ENCODE measurements around the gene PATJ.

PATJ gene

GRCh38 chr1:62093261-62093660 is 351.0 kb downstream of the PATJ start:
- Histone ChIP-seq H3K36me3 (ENCODE audit: control insufficient read depth in 2 of 2, insufficient read depth in 1 of 2, low read length in 2 of 2) (no peaks in the 10 kb centered on the region; a peak in 1 of 3 replicates), H3K4me1 (ENCODE audit: control insufficient read depth, insufficient read depth, low read length) (no peaks in the 10 kb centered on the region), H3K9me3 (ENCODE audit: control insufficient read depth, insufficient read depth, low read depth, low read length) (no peaks in the 10 kb centered on the region), H3K4me3 (ENCODE audit: low read depth, low read length) (no peak overlapping the region), H3K27ac (ENCODE audit: extremely low read depth, low read depth, low read length) (no peak overlapping the region)
- CTCF ChIA-PET: interaction anchor here (0.6 to 2.0 kb wide), 6 partner anchors 11 to 1946 kb away, joined by 3 to 16 read pairs (median 3); no protein-coding TSS in a partner anchor
- POLR2A ChIA-PET: no interaction called here
- no peak for TF ChIP-seq ZNF701 (tag by site-specific recombination; IDR thresholded peaks at IDR 0.05)
- no peak for TF ChIP-seq ZNF174 (tag by site-specific recombination; IDR thresholded peaks at IDR 0.05)
- no peak for TF ChIP-seq ZNF248 (tag by site-specific recombination; IDR thresholded peaks at IDR 0.05)
- no peak for TF ChIP-seq ZNF354C (tag by site-specific recombination; IDR thresholded peaks at IDR 0.05; ENCODE audit: borderline replicate concordance, low read depth)
- no peak for TF ChIP-seq MYNN (tag by site-specific recombination; IDR thresholded peaks at IDR 0.05; ENCODE audit: borderline replicate concordance)
- no peak for TF ChIP-seq ZNF169 (tag by site-specific recombination; IDR thresholded peaks at IDR 0.05)
- TF ChIP-seq ZNF138 (tag by site-specific recombination; IDR thresholded peaks at IDR 0.05; ENCODE audit: borderline replicate concordance): no peak
- TF ChIP-seq ZNF600 (tag by site-specific recombination; IDR thresholded peaks at IDR 0.05): no peak
- TF ChIP-seq ZNF449 (tag by site-specific recombination; IDR thresholded peaks at IDR 0.05): no peak
- TF ChIP-seq, protein P1, sequence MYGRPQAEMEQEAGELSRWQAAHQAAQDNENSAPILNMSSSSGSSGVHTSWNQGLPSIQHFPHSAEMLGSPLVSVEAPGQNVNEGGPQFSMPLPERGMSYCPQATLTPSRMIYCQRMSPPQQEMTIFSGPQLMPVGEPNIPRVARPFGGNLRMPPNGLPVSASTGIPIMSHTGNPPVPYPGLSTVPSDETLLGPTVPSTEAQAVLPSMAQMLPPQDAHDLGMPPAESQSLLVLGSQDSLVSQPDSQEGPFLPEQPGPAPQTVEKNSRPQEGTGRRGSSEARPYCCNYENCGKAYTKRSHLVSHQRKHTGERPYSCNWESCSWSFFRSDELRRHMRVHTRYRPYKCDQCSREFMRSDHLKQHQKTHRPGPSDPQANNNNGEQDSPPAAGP (tag by site-specific recombination; IDR thresholded peaks at IDR 0.05): no peak
- TF ChIP-seq ZNF488 (tag by site-specific recombination; IDR thresholded peaks at IDR 0.05): no peak
- TF ChIP-seq ZNF623 (tag by site-specific recombination; IDR thresholded peaks at IDR 0.05): no peak
- TF ChIP-seq ZNF26 (tag by site-specific recombination; IDR thresholded peaks at IDR 0.05): no peak
- no peak for TF ChIP-seq ZBTB8A (tag by site-specific recombination; IDR thresholded peaks at IDR 0.05)
- TF ChIP-seq ZNF184 (tag by site-specific recombination; IDR thresholded peaks at IDR 0.05): no peak
- no peak for TF ChIP-seq OSR2 (tag by site-specific recombination; IDR thresholded peaks at IDR 0.05)
- no peak for TF ChIP-seq EGR2 (tag by site-specific recombination; IDR thresholded peaks at IDR 0.05; ENCODE audit: low read depth)
- TF ChIP-seq ZNF223 (tag by site-specific recombination; IDR thresholded peaks at IDR 0.05): no peak
- TF ChIP-seq ZNF777 (tag by site-specific recombination; IDR thresholded peaks at IDR 0.05; ENCODE audit: borderline replicate concordance): no peak

- H3K36me3 ChIP-seq (ENCODE audit: control insufficient read depth in 2 of 2, insufficient read depth in 1 of 2, low read length in 2 of 2): no peaks in the 10 kb centered on the region; a peak in 1 of 3 replicates
- H3K27ac ChIP-seq (ENCODE audit: extremely low read depth, low read depth, low read length): no peak overlapping the region
- ChIA-PET POLR2A (no interaction called here), CTCF (interaction anchor here (0.6 to 2.9 kb wide), 5 partner anchors 10 to 534 kb away, joined by 3 to 23 read pairs (median 3); no protein-coding TSS in a partner anchor)
- H3K4me3 ChIP-seq (ENCODE audit: low read depth, low read length): no peak overlapping the region
- no peaks in the 10 kb centered on the region for H3K9me3 ChIP-seq (ENCODE audit: control insufficient read depth, insufficient read depth, low read depth, low read length)
- H3K4me1 ChIP-seq (ENCODE audit: control insufficient read depth, insufficient read depth, low read length): no peaks in the 10 kb centered on the region
- no peak for TF ChIP-seq ZNF621 (tag by site-specific recombination; IDR thresholded peaks at IDR 0.05)
- no peak for TF ChIP-seq HOXA7 (CRISPR knock-in tag; IDR thresholded peaks at IDR 0.05; ENCODE audit: borderline replicate concordance)
- TF ChIP-seq ZNF664 (tag by site-specific recombination; IDR thresholded peaks at IDR 0.05): no peak
- TF ChIP-seq ZNF394 (tag by site-specific recombination; IDR thresholded peaks at IDR 0.05; ENCODE audit: borderline replicate concordance): no peak
- no peak for TF ChIP-seq ZNF350 (tag by site-specific recombination; IDR thresholded peaks at IDR 0.05)
- TF ChIP-seq ZSCAN4 (tag by site-specific recombination; IDR thresholded peaks at IDR 0.05): no peak
- no peak for TF ChIP-seq ZNF239 (tag by site-specific recombination; IDR thresholded peaks at IDR 0.05)
- TF ChIP-seq REST (tag by site-specific recombination; IDR thresholded peaks at IDR 0.05): no peak
Measured at GRCh38 chr1:62097464-62097863, 355.2 kb downstream of the PATJ start.
